Measurements from ENCODE around the gene UBE2E1. TPM values are rescaled to one million over a fixed set of nuclear protein-coding genes. Genes with fewer than 3 reads are reported as not detected.

UBE2E1 gene
- total RNA-seq, 4 donors from 2014 or later: 61.6 to 88.4 (median 79.6) TPM

- H3K4me1 ChIP-seq: peaks cover 34 to 54% of the 10 kb centered on the region in 2 donors
- 77 to 81% methylated on average over 5 of the region's 5 CpGs for WGBS, 2 donors
- DNase-seq: no peak
- no peak overlapping the region for H3K27ac ChIP-seq
- no peaks in the 10 kb centered on the region for H3K9me3 ChIP-seq
- intact Hi-C loops (cut with DNase I): no loop called here
- no peaks in the 10 kb centered on the region for H3K27me3 ChIP-seq
- TF ChIP-seq CTCF (IDR thresholded peaks at IDR 0.05): no peak
- H3K4me3 ChIP-seq (replicated peaks in 1 of 3): no peak overlapping the region
- no peaks in the 10 kb centered on the region for H3K36me3 ChIP-seq
Observed at GRCh38 chr3:23829242-23829934, 23.6 kb downstream of the UBE2E1 start.

GRCh38 chr3:23830869-23831484 lies 25.2 kb downstream of the UBE2E1 start:
- Histone ChIP-seq H3K27me3 (no peaks in the 10 kb centered on the region), H3K4me1 (peaks cover 23 to 42% of the 10 kb centered on the region in 2 donors), H3K27ac (no peak overlapping the region), H3K4me3 (replicated peaks in 1 of 3) (no peak overlapping the region), H3K36me3 (no peaks in the 10 kb centered on the region), H3K9me3 (no peaks in the 10 kb centered on the region)
- DNase-seq: no peak
- intact Hi-C loops (cut with DNase I): no loop called here
- TF ChIP-seq POLR2A (IDR thresholded peaks at IDR 0.05) (no peak), CTCF (IDR thresholded peaks at IDR 0.05) (no peak)
- WGBS, 2 donors: 92% methylated on average over 5 of the region's 5 CpGs

GRCh38 chr3:23831517-23832394 lies 26.0 kb downstream of the UBE2E1 start:
- 95 to 96% methylated on average over 9 of the region's 9 CpGs for WGBS, 2 donors
- Histone ChIP-seq H3K9me3 (no peaks in the 10 kb centered on the region), H3K4me3 (replicated peaks in 1 of 3) (no peak overlapping the region), H3K27me3 (no peaks in the 10 kb centered on the region), H3K27ac (no peak overlapping the region), H3K4me1 (peaks cover 26 to 39% of the 10 kb centered on the region in 2 donors), H3K36me3 (no peaks in the 10 kb centered on the region)
- TF ChIP-seq CTCF (IDR thresholded peaks at IDR 0.05) (no peak), POLR2A (IDR thresholded peaks at IDR 0.05) (no peak)
- intact Hi-C loops (cut with DNase I): no loop called here
- peak; percentile 19 to 42 for DNase-seq

- intact Hi-C loops (cut with DNase I): no loop called here
- DNase-seq: no peak
- Histone ChIP-seq H3K9me3 (no peaks in the 10 kb centered on the region), H3K36me3 (no peaks in the 10 kb centered on the region), H3K27me3 (no peaks in the 10 kb centered on the region), H3K4me1 (peaks cover 21 to 39% of the 10 kb centered on the region in 2 donors), H3K27ac (no peak overlapping the region), H3K4me3 (replicated peaks in 1 of 3) (no peak overlapping the region)
- TF ChIP-seq POLR2A (IDR thresholded peaks at IDR 0.05) (no peak), CTCF (IDR thresholded peaks at IDR 0.05) (no peak)
- WGBS, 2 donors: 96 to 97% methylated on average over 10 of the region's 10 CpGs
Observed at GRCh38 chr3:23832523-23832922, 26.8 kb downstream of the UBE2E1 start.

All from thyroid gland (tissue), 4 donors.